ENCODE measurements around the gene SEPTIN5.

Gene SEPTIN5

DNA sequence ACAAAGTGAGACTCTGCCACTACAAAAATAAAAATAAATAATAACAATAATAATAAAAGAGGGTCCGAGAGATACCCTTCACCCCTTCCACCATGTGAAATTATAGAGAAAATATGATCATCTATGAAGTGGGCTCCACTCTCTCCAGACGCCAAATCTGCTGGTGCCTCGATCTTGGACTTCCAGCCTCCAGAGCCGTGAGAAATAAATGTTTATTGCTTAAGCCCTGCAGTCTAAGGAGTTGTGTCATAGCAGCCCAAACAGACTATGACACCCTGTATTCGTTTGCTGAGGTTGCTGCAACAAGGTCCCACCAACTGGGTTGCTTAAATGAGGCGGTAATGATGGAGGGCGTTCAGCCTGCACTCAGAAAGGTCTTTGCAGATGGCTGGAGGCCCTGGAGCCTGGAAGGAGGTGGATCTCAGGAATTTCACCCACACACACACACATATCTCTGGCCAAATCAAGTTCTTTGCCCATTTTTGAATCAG, 7.6 kb upstream of the SEPTIN5 start:
- DNase-seq, result no peak

DNA sequence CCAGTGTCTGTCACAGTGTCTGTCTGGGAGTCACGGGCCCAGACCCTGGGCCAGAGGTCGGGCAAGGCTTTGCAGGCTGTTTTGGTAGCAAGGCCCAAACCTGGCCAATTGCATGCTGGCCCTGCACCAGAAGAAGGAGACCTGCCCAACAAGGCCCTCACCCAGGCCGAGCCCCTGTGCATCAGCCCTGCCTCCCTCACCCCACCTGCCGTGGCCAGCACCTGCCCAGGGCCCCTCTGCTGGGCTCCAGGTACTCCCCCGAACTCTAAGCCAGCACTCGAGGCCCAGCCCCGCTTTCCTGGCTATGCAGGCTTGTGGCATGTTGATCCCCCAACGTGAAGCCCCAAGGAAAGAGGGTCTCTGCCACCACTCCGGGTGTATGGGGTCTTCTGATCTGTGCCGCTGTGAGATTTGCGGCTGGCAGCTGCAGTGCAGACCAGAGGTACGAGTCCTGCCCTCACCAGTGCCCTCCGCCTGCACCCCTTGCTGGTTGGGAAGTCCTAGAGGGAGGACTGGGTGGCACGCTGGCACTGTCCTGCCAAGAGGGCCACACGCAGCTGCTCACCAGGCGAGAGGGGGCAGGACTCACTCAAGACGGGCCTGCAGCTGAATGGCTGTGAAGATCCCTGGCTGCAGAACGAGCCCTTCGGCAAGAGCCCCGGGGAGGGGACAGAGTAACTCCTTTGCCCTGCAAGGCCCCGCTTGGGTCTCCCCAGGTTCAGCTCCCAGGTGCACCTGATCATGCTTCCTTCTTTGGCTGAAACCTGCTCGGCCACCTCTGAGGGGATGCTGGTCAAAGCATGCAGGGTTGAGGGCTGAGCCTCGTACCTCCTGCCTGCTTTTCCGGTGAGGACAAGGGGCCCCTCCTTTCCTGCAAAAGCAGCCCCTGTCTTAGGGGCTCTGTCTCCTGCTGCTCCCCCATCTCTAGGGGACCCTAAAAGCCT, 6.7 kb upstream of the SEPTIN5 start:
- no peak for DNase-seq

DNA sequence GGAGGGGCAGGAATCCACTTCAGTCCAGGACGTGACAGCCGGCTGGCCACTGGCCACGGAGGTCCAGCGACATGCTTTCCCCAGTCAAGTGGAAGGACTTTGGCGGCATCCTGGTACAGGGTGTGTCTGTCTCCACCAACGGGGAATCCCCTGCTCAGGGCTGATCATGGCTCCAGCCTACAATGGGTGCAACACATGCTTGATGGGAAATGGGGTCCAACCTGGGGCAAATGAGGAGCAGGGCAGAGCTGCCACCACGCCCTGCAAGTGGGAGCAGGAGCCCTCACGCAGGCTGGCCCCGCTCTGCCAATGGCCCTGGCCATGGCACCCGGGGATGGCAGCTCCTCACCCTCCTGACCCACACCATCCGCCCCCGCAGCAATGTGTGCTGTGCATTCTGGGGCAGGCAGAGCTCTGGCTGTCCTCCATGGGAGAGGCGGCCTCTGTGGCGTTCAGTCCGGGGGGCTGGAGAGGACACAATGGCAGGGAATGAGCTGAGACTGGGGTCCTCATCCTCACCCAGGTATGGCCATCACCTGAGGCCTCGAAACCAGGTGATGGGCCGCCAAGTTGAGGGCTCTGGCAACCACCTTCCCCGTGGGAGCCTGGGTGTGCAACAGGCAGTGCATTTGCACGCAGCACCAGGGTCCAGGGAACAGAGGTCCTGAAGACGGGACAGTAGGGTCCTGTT, 5.8 kb upstream of the SEPTIN5 start:
- DNase-seq, result no peak

DNA sequence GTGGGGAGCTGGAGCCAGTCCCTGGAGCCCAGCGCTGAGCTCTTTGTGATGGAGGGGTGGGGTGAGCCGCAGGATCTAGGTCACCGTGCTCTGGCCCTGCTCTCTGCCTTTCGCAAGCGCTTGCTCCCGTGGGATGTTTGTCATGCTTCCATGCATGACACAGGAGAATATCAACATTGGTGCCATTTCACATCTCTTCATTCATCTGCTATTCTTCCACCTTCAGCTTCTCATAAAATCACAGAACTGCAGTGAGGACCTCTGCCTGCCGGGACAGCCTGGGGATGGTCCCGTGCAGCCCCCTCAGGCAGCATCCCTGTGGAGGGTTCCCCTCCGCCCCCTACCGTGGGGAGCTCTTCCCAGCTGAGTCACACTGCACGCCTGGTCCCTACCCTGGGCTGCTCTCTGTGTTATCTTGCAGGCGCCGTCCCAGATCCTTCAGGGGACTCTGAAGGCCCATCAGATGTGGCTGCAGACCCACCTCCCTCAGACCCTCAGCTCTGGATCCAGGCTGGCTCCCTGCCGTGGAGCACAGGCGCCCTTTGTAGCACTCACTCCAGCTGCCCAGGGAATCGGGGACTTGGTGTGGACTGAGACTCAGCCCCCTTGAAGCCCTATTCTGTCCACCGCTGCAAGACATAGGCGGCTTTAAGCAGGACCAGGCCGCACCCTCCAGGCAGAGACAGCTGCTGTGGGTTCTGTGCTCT, 5.1 kb upstream of the SEPTIN5 start:
- DNase-seq, result no peak

DNA sequence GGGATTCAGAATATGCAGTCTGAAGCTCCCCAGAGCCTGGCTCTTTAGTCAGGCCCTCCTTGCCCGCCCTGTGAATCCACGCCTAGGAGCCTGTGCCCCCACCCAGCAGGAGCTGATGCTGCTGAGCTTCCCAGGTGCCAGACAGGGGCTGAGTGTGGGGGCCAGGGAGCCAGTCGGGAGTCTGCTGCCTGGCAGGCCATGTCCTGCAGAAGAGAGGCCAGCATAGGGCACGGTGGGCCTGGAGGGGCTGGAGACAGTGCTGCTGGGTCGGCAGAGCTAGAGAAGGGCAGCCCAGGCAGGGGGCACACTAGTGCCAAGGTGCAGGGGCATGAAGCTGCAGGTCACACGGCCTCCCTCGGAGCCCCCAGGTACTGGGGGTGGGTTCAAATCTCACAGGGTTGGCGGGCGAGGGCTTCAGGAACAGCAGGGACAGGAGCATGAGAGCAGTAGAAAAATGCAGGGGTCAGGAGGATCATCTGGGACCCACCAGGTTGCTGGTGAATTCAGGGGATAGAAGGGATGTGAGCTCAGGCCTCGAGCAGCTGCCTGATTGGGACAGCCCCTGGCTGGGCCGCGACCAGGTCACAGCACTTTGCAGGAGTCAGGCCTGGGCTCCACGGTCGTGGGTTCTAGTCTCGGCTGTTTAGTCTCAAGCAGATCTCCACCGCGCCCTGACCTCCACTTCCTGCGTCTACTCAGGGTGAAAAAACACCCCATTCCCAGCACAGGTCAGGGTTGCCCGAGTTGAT, 4.1 kb upstream of the SEPTIN5 start:
- no peak for DNase-seq

DNA sequence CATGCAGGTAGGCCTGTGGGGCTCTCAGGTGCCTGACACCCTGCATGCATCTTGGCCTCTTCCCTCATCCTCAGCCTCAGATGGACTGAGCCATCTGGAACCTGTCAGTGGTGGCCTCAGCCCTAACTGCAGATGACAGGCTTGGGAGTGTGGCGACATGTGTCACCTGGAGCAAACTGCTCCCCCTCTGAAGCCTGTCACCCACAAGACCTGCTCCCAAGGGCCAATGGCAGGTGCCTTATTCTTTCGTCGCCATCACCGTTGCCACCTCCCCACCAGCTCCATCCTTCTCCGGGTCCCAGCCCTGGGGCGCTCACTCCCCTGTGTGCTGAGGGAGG, 3.6 kb upstream of the SEPTIN5 start:
- DNase-seq, result no peak

DNA sequence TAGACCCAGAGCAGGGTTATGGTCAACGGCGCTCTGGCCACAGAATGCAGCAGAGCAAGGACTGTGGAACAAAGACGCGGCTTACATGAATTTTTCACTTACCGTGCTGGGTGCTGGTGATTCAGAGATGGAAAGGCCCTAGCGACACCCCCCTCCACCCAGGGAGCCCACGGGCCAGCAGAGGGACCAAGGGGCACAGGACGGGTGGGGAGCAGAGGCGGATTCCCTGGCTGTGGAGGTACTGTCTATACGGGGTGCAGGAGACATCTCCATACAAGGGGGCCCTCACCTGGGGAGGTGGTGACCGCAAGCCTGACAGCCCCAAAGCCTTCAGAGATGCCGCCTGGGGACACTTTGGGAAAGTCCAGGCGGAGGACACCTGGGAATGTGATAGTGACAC, 1.1 kb upstream of the SEPTIN5 start:
- DNase-seq, result no peak

DNA sequence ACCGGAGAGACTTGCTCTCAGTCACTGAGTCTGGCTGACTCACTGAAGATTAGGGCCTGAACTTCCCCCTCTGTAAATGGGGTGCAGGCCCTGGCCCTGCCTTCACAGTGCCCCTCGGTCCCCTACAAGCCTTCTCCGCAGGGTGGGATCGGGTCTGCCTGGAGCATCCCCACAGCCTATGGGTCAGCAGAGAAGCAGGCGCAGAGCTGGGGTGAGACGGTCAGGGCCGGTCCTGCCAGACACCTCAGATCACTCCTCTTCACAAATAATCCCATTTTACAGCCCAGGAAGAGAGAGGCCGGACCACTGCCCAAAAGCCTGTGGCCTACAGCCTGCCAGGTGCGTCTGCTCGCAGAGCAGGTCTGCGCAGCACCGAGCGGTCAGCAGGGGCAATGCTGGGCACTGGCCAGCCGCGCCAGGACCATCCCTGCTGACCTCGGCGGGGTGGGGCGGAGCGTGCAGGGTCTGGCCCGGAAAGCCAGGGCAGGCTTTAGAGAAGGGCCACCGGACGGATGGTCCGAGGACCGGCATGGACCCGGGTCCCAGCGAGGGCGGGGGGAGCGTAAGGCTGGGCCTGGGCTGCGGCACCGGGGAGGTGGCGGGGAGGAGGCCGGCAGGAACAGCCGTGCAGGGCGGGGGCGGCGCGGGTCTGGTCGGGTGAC, 522 bp upstream of the SEPTIN5 start:
- no peak for DNase-seq

DNA sequence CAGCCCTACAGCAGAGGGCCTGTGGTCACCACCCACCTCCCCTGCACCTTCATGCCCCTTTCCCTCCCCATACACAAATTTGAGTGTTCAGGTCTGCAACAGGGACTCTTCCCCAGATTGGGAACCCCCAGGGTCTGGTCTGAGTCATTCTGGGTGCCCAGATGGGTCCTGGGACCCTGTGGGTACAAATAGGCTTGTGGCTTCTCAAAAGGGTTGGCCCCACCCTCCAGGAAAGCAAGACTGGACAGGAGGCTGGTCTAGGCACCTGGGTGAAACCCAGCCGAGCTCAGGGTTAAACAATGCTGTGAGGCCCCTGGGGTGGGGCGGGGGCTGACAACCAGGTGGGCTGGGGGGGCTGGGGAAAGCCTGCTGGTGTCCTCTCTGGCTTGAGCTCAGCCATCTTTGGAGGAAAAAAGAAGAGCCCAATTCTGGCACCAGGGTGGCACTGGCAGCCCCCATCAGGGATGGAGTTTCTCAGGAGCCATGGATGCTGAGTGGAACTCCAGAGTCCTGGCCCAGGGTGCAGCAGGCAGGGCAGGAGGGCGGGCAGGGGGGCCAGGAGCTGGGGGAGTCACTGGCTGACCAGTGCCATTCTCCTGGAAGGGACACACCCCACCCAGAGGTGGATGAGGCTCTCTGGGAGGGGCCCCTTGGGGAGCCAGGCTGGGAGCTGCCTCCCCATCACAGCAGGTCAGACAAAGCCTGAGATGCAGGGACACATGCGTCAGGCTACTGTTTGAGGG, 1.1 kb downstream of the SEPTIN5 start:
- DNase-seq, result no peak

DNA sequence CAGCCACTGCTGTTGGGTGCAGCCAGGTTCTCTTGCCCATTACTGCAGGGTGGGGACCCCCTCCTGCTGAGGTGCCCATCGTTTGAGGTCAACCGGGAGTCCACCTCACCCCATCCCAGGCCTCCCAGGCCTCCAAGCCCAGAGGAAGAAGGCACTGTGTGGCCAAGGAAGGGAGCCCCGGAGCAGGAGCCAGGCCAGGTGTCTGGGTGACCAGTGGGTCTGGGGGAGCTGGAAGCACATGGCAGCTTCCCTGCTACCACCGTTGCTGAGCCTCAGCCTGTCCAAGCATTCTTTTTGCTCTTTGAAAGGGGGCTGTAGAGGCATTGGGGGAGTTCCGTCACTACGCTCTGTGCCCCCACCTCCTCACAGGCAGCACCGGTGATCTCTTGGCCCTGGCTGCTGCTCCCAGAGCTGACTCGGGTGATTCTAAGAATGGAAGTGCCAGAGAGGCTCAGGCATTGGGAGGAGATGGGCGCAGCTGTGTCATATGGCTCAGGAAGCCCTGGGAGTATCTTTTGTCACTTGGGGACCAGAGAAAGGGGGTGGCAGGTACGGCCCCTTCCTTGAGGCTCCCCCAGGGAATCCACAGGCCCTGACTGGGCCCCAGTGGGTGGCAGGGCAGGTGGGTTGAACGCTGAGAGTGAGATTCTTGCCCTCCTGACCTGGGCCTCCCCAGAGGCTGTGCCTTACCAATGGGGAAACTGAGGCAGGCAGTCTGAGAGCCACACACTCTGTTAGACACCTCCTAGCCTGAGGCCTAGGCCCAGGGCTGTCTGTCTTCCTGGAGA, 1.9 kb downstream of the SEPTIN5 start:
- no peak for DNase-seq

DNA sequence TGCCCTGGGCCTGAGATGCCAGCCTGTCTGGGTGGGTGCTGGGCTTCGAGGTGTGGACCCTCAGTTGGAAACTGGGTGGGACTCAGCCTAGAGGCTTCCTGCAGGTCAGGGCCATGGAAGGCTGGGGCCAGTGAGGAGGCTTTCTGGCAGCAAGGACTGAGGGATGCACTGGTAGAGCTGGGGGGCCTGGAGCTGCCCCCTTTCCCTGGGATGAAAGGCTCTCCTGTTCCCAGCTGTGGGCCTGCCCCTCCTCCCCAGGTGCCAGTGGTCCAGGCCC, 2.5 kb downstream of the SEPTIN5 start:
- DNase-seq, result no peak

DNA sequence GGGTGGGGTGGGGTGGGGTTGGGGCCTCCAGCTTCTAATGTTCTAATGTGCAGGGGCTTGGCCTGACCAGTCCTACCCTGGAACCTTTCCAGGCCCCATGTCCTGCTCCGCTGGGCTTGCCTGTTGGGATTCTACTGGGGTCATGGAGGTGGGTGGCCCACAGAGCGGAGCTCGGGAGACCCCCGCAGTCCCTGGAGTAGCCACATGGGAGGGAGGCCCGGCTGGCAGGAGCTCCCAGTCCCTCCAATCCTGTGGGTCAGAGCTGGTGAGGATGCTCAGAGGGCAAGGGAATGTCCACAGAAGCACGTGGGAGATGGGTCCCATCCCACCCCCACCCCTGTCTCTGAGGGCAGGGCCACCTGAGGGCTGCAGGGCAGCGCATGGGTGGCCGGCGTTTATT, 2.9 kb downstream of the SEPTIN5 start:
- no peak for DNase-seq

DNA sequence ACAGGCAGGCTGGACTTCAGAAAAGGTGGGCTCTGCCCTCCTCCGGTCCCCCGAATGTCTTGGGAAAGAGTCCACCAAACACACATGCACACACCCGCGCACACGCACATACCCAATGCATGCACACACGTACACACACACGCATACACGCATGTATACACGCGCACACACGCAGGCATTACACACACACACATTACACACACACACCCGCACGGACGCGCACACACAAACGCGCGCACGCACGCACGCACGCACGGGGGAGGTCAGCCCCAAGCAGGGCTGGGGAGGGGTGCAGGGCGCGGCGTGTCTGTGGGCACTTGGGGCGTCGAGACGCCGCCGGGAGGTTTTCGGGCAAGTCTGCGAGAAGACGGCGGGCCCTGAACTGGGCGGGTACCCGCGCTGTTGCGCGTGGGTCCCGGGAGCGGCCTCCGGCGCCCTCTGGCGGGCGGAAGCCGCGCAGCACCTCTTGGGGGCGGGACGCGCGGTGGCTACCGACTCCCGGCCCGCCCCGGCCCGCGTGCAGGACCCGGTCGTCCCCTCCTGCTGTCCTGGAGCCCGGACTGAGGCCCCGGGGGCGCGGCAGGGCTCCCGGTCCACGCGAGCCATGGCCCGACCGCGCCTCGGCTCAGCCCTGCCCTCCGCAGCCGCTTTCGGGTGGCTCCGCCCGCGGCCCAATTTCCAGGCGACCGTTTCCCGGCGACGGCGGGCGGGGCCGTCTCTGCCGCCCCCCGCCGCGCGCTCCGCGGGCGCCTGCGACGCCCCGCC, 3.6 kb downstream of the SEPTIN5 start:
- DNase-seq, result peak; percentile 46

DNA sequence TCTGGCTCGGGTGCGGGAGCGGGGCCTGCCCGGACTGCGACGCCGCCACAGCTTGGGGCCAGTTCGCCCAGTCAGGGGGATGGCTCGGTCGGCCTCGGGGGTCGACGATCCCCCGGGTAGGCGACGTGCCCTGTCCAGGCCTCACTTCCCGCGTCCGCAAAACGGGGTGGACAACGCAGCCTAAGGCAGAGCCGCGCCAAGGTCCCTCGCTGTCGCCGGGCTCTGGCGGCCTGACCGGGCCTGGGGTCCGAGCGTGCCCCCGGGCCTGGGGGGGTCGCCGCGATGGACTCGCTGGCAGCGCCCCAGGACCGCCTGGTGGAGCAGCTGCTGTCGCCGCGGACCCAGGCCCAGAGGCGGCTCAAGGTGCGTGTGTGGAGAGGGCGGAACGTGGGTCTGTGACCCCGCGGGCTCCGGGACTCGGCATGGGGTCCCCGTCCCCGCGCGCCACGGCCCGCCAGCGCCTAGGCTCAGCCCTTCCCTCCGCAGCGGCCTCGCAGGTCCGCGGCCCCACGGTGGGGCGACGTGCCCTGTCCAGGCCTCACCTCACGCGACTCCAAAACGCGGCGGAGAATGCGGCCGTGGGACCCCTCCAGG, 4.2 kb downstream of the SEPTIN5 start:
- DNase-seq, result no peak

DNA sequence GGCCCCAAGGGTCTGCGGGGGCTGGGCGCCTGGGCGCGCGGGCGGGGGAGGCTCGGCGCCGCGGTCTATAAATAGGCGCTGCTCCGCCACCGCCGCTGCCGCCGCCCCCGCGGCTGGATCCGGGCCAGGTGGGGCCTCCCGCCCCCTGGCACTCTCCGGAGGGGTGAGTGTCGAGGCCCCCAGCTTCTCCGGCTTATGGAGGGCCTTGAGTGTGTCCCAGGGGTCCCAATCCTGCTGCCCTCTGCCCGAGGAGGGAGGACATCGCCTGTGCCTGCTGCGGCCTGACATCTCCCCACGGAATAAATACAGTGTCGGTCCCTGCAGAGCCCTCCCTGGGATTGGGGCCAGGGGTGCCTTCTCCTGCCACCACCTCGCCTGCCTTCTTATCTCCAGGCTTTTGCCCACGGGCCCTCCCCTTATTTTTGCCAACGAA, 4.8 kb downstream of the SEPTIN5 start:
- no peak for DNase-seq

DNA sequence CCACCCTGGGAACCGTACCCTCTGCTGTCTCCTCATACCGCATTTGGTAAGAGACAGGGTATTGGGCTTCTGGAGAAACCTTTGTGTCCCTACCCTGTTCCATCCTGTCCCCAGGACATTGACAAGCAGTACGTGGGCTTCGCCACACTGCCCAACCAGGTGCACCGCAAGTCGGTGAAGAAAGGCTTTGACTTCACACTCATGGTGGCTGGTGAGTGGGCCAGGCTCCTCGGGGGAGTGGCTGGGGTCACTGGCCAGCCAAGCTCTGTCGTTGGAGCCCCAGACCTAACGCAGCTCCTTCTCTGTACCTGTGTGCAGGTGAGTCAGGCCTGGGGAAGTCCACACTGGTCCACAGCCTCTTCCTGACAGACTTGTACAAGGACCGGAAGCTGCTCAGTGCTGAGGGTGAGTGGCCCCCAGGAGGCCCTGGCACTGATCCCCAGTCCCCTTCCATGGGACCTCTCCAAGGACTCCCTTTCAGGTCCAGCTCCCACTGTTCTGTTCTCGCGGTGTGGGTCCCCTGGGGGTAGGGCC, 5.3 kb downstream of the SEPTIN5 start:
- DNase-seq, result no peak

DNA sequence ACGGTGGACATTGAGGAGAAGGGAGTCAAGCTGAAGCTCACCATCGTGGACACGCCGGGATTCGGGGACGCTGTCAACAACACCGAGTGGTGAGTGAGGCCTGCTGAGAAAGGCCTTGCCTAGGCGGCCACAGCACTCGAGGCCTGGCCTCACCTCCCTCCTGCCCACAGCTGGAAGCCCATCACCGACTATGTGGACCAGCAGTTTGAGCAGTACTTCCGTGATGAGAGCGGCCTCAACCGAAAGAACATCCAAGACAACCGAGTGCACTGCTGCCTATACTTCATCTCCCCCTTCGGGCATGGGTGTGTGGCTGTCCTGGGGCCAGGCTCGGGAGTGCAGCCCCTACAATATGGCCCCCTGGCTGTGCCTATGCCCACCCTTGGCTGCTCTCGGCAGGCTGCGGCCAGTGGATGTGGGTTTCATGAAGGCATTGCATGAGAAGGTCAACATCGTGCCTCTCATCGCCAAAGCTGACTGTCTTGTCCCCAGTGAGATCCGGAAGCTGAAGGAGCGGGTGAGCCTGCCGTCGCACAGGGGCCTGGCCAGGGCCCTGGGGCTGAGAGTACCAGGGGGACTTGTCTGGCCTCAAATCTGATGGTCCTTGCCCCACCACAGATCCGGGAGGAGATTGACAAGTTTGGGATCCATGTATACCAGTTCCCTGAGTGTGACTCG, 6.0 kb downstream of the SEPTIN5 start:
- DNase-seq, result no peak

DNA sequence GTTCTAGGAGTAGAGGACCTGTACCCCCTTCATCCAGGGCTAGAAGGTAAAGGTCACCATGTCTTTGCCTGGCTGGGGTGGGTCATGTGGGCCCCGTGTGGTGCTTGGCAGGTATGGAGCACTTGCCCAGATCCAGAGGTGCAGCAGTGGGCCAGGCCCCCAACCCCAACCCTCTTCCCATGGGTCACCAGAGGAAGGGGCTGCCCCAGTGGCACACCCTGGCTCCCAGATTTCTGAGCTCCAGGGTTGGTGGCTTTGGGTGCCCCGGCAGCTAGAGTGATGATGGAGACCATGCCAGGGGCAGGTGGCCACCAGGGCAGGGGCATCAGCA, 6.7 kb downstream of the SEPTIN5 start:
- no peak for DNase-seq
